GM23338 (cell line): ENCODE results near the gene U2SURP. TPM values are rescaled to one million over a fixed set of nuclear protein-coding genes. Genes with fewer than 3 reads are reported as not detected.

Experiments used
- ATAC-seq: fragments of 200-7000 bp; cut with Tn5 transposase; 3 replicates; pipeline ENCODE4 v1.9.1; 2020
- DNase-seq: peaks from one replicate; pipeline ENCODE4 v3.0.0-alpha.2; 2015; ENCODE audit warnings: low spot score
- H2AFZ ChIP-seq: fragments of 200-600 bp; sonication (generic); 2 replicates; pipeline ENCODE4 v1.8.0; 2016; ENCODE audit warnings: antibody characterized with exemption, mild to moderate bottlenecking, moderate library complexity
- H3F3A ChIP-seq: fragments of 200-600 bp; sonication (generic); replicated peaks from 2 replicates; pipeline ENCODE4 v1.8.0; 2017; ENCODE audit warnings: antibody characterized with exemption, mixed run types, low read depth
- H3K27ac ChIP-seq: fragments of 200-600 bp; sonication (generic); 2 replicates; pipeline ENCODE4 v1.6.1; 2016; ENCODE audit warnings: low read depth
- H3K27me3 ChIP-seq: fragments of 200-600 bp; sonication (generic); 2 replicates; pipeline ENCODE4 v1.8.0; 2016; ENCODE audit warnings: mild to moderate bottlenecking, mixed run types, moderate library complexity; ENCODE audit not compliant: insufficient read depth
- H3K36me3 ChIP-seq: fragments of 200-600 bp; sonication (generic); 2 replicates; pipeline ENCODE4 v1.8.0; 2016; ENCODE audit warnings: mild to moderate bottlenecking; ENCODE audit not compliant: insufficient read depth
- H3K4me1 ChIP-seq: fragments of 200-600 bp; sonication (generic); 2 replicates; pipeline ENCODE4 v1.8.0; 2016; ENCODE audit warnings: mild to moderate bottlenecking, moderate library complexity; ENCODE audit not compliant: insufficient read depth
- H3K4me2 ChIP-seq: fragments of 200-600 bp; sonication (generic); 2 replicates; pipeline ENCODE4 v1.7.1; 2017; ENCODE audit warnings: mixed run types
- H3K4me3 ChIP-seq: fragments of 200-600 bp; sonication (generic); 2 replicates; pipeline ENCODE4 v1.6.1; 2016; ENCODE audit warnings: mixed run types
- H3K79me2 ChIP-seq: fragments of 200-600 bp; sonication (generic); replicated peaks from 2 replicates; pipeline ENCODE4 v1.8.0; 2017; ENCODE audit warnings: mild to moderate bottlenecking; ENCODE audit not compliant: insufficient read depth
- H3K9me2 ChIP-seq: fragments of 200-600 bp; sonication (generic); 2 replicates; pipeline ENCODE4 v1.8.0; 2017; ENCODE audit not compliant: insufficient read depth
- H4K20me1 ChIP-seq: fragments of 200-600 bp; sonication (generic); replicated peaks from 2 replicates; pipeline ENCODE4 v1.8.0; 2017; ENCODE audit warnings: mild to moderate bottlenecking; ENCODE audit not compliant: insufficient read depth
- H3K27ac Mint-ChIP-seq: 2 replicates; pipeline ENCODE4 v1.8.0; 2020; ENCODE audit warnings: inconsistent platforms, mild to moderate bottlenecking, moderate library complexity, mixed read lengths
- H3K27me3 Mint-ChIP-seq: 3 replicates; pipeline ENCODE4 v1.8.0; 2022; ENCODE audit warnings: low read depth, mild to moderate bottlenecking, moderate library complexity, mixed read lengths, inconsistent platforms; ENCODE audit not compliant: insufficient read depth, poor library complexity
- H3K36me3 Mint-ChIP-seq: 3 replicates; pipeline ENCODE4 v1.8.0; 2021; ENCODE audit warnings: low read depth, mild to moderate bottlenecking, inconsistent platforms, moderate library complexity, mixed read lengths
- H3K4me1 Mint-ChIP-seq: 3 replicates; pipeline ENCODE4 v1.8.0; 2020; ENCODE audit warnings: mild to moderate bottlenecking, inconsistent platforms, mixed read lengths
- H3K4me3 Mint-ChIP-seq: 3 replicates; pipeline ENCODE4 v1.8.0; 2021; ENCODE audit warnings: moderate library complexity, mild to moderate bottlenecking, inconsistent platforms, mixed read lengths
- H3K9me3 Mint-ChIP-seq: 3 replicates; pipeline ENCODE4 v1.8.0; 2020; ENCODE audit warnings: moderate library complexity, mild to moderate bottlenecking, inconsistent platforms, mixed read lengths
- CREB1 ChIP-seq: fragments of 250-450 bp; sonication (Bioruptor Pico); IDR thresholded peaks from 2 replicates; pipeline ENCODE4 v1.5.0; 2020; ENCODE audit warnings: low read depth, mild to moderate bottlenecking, moderate library complexity
- ETS1 ChIP-seq: IDR thresholded peaks from 2 replicates; pipeline ENCODE4 v1.6.1; 2016; ENCODE audit warnings: antibody characterized with exemption
- EZH2phosphoT487 ChIP-seq: fragments of 200-600 bp; sonication (generic); IDR thresholded peaks from one replicate; pipeline ENCODE4 v1.8.1; 2018; ENCODE audit warnings: antibody characterized with exemption; ENCODE audit not compliant: unreplicated experiment
- JUNB ChIP-seq: IDR thresholded peaks from one replicate; pipeline ENCODE4 v1.6.1; 2016; ENCODE audit warnings: antibody characterized with exemption; ENCODE audit not compliant: unreplicated experiment
- NANOG ChIP-seq: IDR thresholded peaks from 2 replicates; pipeline ENCODE4 v1.6.1; 2016; ENCODE audit warnings: antibody characterized with exemption, borderline replicate concordance
- REST ChIP-seq: IDR thresholded peaks from one replicate; pipeline ENCODE4 v1.6.1; 2018; ENCODE audit warnings: antibody characterized with exemption; ENCODE audit not compliant: unreplicated experiment
- STAT1 ChIP-seq: IDR thresholded peaks from one replicate; pipeline ENCODE4 v1.6.1; 2016; ENCODE audit warnings: antibody characterized with exemption; ENCODE audit not compliant: unreplicated experiment
- ZNF462 ChIP-seq: fragments of 250-450 bp; sonication (Bioruptor Pico); IDR thresholded peaks from 2 replicates; pipeline ENCODE4 v1.5.0; 2020; ENCODE audit warnings: mild to moderate bottlenecking, moderate library complexity
- polyA plus RNA-seq: library from polyadenylated mRNA; unstranded; fragments of >200 nt; fragmentation: Nextera tagmentation; extraction: Ambion mirVana; gene quantifications from 2 replicates; pipeline ENCODE4 v1.2.1, GENCODE V29; 2016
- total RNA-seq: library from RNA; depleted of rRNA; stranded (reverse); fragments of >200 nt; shearing (Covaris generic); gene quantifications from 2 replicates; pipeline ENCODE4 v1.2.3, GENCODE V29; 2014

Gene U2SURP
- total and polyA plus RNA-seq, 2 experiments from 2014 or later = 116 to 372 TPM

DNA sequence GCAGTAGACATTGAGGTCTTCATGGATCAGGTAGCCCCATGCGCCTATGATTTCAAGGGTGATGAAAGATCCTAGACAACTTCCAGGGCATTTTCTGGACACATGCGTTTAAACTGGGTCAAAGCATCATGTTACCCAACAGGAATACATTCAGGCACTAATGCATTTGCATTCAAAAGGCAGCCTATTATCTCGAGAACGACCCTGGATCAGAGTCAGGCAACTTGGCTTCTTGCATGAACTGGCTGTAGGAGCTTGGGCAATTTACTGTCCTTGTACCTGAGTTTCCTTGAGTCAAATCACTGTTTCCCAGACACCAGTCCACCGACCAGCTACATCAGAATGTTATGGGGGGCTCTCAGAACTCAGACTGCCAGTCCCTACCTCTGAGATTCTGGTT is 66.7 kb downstream of the U2SURP start:
- Histone ChIP-seq H3K4me3 (no peak overlapping the region), H2AFZ (no peak overlapping the region), H3K27ac (no peak overlapping the region), H3K27me3 (no peaks in the 10 kb centered on the region), H3K4me1 (peaks cover 35% of the 10 kb centered on the region), H3K36me3 (no peaks in the 10 kb centered on the region), H3K79me2 (no peaks in the 10 kb centered on the region), H3F3A (0 out of 2 replicates have a peak, but pooled peaks cover 4% of the 10 kb centered on the region), H3K4me2 (peak overlapping the region; percentile 53), H4K20me1 (no peaks in the 10 kb centered on the region), H3K9me2 (peaks cover 9% of the 10 kb centered on the region; the same call in 1 of the 2 replicates)
- Mint-ChIP-seq H3K27me3 (peaks cover 3% of the 10 kb centered on the region), H3K36me3 (peaks cover under 1% of the 10 kb centered on the region; the same call in 1 of the 3 replicates), H3K4me1 (peaks cover 31% of the 10 kb centered on the region), H3K4me3 (no peak overlapping the region), H3K9me3 (no peaks in the 10 kb centered on the region), H3K27ac (no peak overlapping the region)
- peak; percentile 40 for DNase-seq
- ATAC-seq = no peak
- peak; percentile 68 for TF ChIP-seq NANOG
- TF ChIP-seq CREB1 (CRISPR knock-in tag) = no peak
- TF ChIP-seq JUNB = no peak
- no peak for TF ChIP-seq EZH2phosphoT487

GRCh38 chr3:143070977-143071551 is 69.7 kb downstream of the U2SURP start:
- peaks cover 9% of the 10 kb centered on the region; the same call in 1 of the 2 replicates for H3K9me2 ChIP-seq
- no peak overlapping the region; the same call in 1 of the 2 replicates for H2AFZ ChIP-seq
- H3K27me3 ChIP-seq = no peaks in the 10 kb centered on the region
- Mint-ChIP-seq H3K9me3 (no peaks in the 10 kb centered on the region), H3K4me3 (no peak overlapping the region), H3K27me3 (peaks cover 4% of the 10 kb centered on the region), H3K4me1 (peaks cover 31% of the 10 kb centered on the region), H3K27ac (peak overlapping the region; percentile 58; the same call in 1 of the 2 replicates), H3K36me3 (peaks cover 7% of the 10 kb centered on the region; the same call in 1 of the 3 replicates)
- peak overlapping the region; percentile 0; the same call in 1 of the 2 replicates for H3K4me3 ChIP-seq
- ATAC-seq (peak; percentile 92), DNase-seq (peak; percentile 76)
- peaks cover 35% of the 10 kb centered on the region for H3K4me1 ChIP-seq
- H4K20me1 ChIP-seq = no peaks in the 10 kb centered on the region
- no peaks in the 10 kb centered on the region for H3K36me3 ChIP-seq
- no peaks in the 10 kb centered on the region for H3K79me2 ChIP-seq
- peak overlapping the region; percentile 59 for H3K27ac ChIP-seq
- no peaks in the 10 kb centered on the region for H3F3A ChIP-seq
- H3K4me2 ChIP-seq = peak overlapping the region; percentile 4
- TF ChIP-seq ZNF462 (CRISPR knock-in tag) (peak; percentile 91; the same call in 1 of the 2 replicates), REST (no peak), STAT1 (no peak), ETS1 (no peak)
